Measurements from ENCODE around the gene PCID2.

The PCID2 gene

DNA sequence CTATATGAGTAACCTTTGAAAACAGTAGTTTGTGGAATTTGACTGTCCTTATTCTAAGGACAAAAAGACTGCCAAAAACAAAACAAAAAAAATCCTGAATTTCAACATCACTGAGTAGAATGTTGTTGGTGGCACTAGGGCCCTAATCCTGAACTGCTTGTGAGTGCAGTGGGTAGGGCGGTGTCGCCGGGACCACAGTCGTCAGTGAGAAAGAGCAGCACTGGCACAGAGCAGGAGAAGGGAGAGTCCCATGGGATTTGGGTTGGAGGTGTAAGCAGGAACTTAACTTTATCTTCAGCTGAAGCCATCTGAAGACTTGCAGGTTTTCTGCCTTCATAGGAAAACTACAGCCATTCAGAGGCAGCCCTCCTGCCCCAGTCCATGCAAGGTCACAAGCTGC lies 5.6 kb downstream of the PCID2 start:
- Mint-ChIP-seq H3K4me1 (peaks cover 37% of the 10 kb centered on the region), H3K27ac (no peak overlapping the region), H3K9me3 (no peaks in the 10 kb centered on the region), H3K36me3 (ENCODE audit: low read depth) (peaks cover 25% of the 10 kb centered on the region), H3K27me3 (ENCODE audit: low read depth) (no peaks in the 10 kb centered on the region), H3K4me3 (peak overlapping the region in 1 of 3 experiments; percentile 39)
- TF ChIP-seq, protein P1, sequence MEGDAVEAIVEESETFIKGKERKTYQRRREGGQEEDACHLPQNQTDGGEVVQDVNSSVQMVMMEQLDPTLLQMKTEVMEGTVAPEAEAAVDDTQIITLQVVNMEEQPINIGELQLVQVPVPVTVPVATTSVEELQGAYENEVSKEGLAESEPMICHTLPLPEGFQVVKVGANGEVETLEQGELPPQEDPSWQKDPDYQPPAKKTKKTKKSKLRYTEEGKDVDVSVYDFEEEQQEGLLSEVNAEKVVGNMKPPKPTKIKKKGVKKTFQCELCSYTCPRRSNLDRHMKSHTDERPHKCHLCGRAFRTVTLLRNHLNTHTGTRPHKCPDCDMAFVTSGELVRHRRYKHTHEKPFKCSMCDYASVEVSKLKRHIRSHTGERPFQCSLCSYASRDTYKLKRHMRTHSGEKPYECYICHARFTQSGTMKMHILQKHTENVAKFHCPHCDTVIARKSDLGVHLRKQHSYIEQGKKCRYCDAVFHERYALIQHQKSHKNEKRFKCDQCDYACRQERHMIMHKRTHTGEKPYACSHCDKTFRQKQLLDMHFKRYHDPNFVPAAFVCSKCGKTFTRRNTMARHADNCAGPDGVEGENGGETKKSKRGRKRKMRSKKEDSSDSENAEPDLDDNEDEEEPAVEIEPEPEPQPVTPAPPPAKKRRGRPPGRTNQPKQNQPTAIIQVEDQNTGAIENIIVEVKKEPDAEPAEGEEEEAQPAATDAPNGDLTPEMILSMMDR (IDR thresholded peaks at IDR 0.05; ENCODE audit: unreplicated experiment in 3 of 3), result no peak

DNA sequence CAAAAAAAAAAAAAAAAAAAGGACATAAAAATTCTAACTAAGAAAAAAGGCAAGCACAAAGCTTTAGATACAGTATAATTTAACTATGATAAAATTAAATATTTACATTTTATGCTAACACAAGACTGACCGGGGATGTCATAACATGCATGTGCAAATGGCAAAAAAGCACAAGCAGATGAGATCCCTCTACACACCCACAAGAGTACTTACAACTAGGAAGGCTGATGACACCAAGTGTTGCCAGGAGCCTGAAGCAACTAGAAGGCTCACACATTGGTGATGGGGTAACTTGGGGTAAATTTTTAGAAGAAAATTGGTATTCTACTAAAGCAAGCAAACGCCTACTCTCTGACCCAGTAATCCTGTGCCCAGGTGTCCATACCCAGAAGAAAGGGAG lies 6.7 kb downstream of the PCID2 start:
- no peak overlapping the region for H3K27ac Mint-ChIP-seq
- TF ChIP-seq, protein P1 (IDR thresholded peaks at IDR 0.05; ENCODE audit: unreplicated experiment in 3 of 3), result no peak
- H3K4me1 Mint-ChIP-seq, result peaks cover 39% of the 10 kb centered on the region
- H3K4me3 Mint-ChIP-seq, result no peak overlapping the region
- H3K9me3 Mint-ChIP-seq, result no peaks in the 10 kb centered on the region
- no peaks in the 10 kb centered on the region for H3K27me3 Mint-ChIP-seq (ENCODE audit: low read depth)
- peaks cover 35% of the 10 kb centered on the region for H3K36me3 Mint-ChIP-seq (ENCODE audit: low read depth)

DNA sequence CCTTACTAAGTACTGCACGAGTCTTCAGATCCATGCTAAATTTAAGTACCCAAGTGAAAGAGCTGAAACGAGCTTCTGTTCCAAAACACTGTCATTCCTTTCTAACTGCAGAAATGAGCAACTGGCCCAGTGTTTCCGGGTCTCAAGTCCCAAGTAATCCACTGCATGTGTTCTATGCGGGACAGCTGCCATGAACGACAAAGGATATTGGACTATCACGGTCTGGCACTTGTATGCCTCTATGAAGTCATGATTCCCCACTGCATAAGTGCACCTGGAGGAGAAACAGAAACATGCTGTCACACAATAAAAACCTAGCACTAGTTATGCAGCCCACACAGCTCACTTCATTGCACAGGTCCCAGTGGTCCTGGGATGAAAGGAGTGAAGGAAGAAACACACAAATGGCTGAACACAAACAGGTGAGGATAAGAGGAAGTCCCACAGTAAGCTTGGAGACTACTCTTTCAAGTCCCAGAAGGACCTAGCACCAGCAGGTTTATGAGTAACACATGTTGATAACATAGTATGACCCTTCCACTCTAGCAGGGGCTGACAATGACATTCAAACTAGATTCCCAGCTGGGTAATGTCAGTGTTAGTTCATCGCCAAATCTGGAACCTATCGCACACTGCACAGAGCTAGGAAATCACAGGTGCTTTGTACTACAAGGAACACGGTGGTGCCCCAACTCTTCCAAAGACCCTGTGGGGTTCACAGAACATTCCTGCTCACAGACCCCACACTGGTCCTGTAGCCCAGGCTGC lies 11.3 kb downstream of the PCID2 start:
- H3K4me3 Mint-ChIP-seq, result peak overlapping the region in 1 of 3 experiments; percentile 34
- H3K4me1 Mint-ChIP-seq, result peaks cover 16% of the 10 kb centered on the region
- TF ChIP-seq, protein P1 (IDR thresholded peaks at IDR 0.05; ENCODE audit: unreplicated experiment in 3 of 3), result no peak
- H3K27me3 Mint-ChIP-seq (ENCODE audit: low read depth), result no peaks in the 10 kb centered on the region
- H3K36me3 Mint-ChIP-seq (ENCODE audit: low read depth), result peaks cover 38% of the 10 kb centered on the region
- H3K9me3 Mint-ChIP-seq, result no peaks in the 10 kb centered on the region
- peak overlapping the region; percentile 37 to 80 (median 71) for H3K27ac Mint-ChIP-seq

DNA sequence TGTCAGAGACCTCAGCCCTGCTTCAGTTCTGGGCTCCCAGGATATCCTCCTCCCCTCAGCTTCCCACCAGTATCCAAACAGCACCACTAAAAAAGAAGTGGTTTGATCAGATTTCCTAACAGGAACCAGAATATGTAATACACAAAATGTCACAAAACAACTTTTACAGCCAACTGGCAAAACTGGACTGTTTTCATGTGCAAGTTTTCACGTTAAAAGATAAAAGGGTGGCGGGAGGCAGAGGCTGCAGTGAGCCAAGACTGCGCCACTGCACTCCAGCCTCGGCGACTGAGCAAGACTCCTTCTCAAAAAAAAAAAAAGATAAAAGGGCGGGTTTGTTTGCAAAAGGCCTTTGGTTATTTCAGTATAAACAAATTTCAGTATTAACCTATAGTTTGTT lies 13.1 kb downstream of the PCID2 start:
- peaks cover 16% of the 10 kb centered on the region for H3K4me1 Mint-ChIP-seq
- no peak overlapping the region for H3K27ac Mint-ChIP-seq
- H3K27me3 Mint-ChIP-seq (ENCODE audit: low read depth), result no peaks in the 10 kb centered on the region
- TF ChIP-seq, protein P1 (IDR thresholded peaks at IDR 0.05; ENCODE audit: unreplicated experiment in 3 of 3), result no peak
- peaks cover 41% of the 10 kb centered on the region for H3K36me3 Mint-ChIP-seq (ENCODE audit: low read depth)
- H3K9me3 Mint-ChIP-seq, result no peaks in the 10 kb centered on the region
- H3K4me3 Mint-ChIP-seq, result no peak overlapping the region

DNA sequence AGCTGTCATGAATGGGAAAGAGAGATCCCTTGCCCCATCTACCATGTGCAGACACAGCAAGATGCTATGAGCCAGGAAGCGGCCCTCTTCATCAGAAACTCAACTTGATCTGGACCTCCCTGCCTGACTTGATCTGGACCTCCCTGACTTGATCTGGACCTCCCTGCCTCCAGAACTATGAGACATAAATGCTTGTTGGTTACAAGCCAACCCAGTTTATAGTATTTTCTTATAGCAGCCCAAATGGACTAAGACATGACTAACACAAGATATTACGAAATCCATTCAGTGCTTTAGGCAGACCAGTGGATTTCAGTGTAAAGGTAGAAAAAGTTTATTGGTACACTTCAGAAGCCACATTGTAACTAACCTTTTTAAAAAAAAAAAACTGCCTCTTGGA lies 15.6 kb downstream of the PCID2 start:
- peaks cover 14% of the 10 kb centered on the region for H3K4me1 Mint-ChIP-seq
- no peak overlapping the region for H3K4me3 Mint-ChIP-seq
- no peaks in the 10 kb centered on the region for H3K9me3 Mint-ChIP-seq
- H3K27me3 Mint-ChIP-seq (ENCODE audit: low read depth), result no peaks in the 10 kb centered on the region
- TF ChIP-seq, protein P1 (IDR thresholded peaks at IDR 0.05; ENCODE audit: unreplicated experiment in 3 of 3), result no peak
- H3K27ac Mint-ChIP-seq, result no peak overlapping the region
- peaks cover 55% of the 10 kb centered on the region for H3K36me3 Mint-ChIP-seq (ENCODE audit: low read depth)

DNA sequence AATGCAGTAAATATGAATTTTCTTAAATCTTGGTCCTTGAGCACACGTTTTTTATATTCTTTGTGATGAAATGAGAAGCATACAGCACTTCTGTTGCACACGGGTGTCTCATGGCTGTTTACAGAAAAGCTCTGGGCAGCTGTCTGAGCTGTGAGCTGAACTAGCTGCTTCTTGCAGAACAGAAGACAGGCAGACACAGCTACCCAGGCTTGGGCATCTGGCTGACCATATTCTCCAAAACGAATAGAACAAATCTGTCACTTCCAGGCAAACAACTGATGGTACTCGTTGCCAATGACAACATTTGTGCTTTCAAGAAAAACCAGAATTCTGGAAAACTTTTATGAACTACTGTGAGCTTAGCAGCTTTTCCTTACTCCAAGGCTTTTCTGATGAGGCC lies 16.2 kb downstream of the PCID2 start:
- Mint-ChIP-seq H3K27me3 (ENCODE audit: low read depth) (no peaks in the 10 kb centered on the region), H3K36me3 (ENCODE audit: low read depth) (peaks cover 55% of the 10 kb centered on the region), H3K4me3 (no peak overlapping the region), H3K27ac (no peak overlapping the region), H3K9me3 (no peaks in the 10 kb centered on the region), H3K4me1 (peaks cover 8% of the 10 kb centered on the region)
- TF ChIP-seq, protein P1 (IDR thresholded peaks at IDR 0.05; ENCODE audit: unreplicated experiment in 3 of 3), result no peak

All from nephron (organoid).